ENCODE data around the gene LRRC4B.

Gene LRRC4B

GRCh38 chr19:50506700-50507099, 61.5 kb downstream of the LRRC4B start:
- no peak for DNase-seq (ENCODE audit: low spot score)

GRCh38 chr19:50505856-50506611, 62.2 kb downstream of the LRRC4B start:
- DNase-seq (ENCODE audit: low spot score), result no peak

- DNase-seq (ENCODE audit: low spot score), result no peak
Measured at GRCh38 chr19:50501568-50502475, 66.4 kb downstream of the LRRC4B start.

GRCh38 chr19:50501186-50501567, 67.1 kb downstream of the LRRC4B start:
- no peak for DNase-seq (ENCODE audit: low spot score)

- DNase-seq (ENCODE audit: low spot score), result no peak
Measured at GRCh38 chr19:50500753-50501151, 67.5 kb downstream of the LRRC4B start.

GRCh38 chr19:50500060-50500752, 68.0 kb downstream of the LRRC4B start:
- DNase-seq (ENCODE audit: low spot score), result no peak

- no peak for DNase-seq (ENCODE audit: low spot score)
Measured at GRCh38 chr19:50498219-50499056, 69.8 kb downstream of the LRRC4B start.

GRCh38 chr19:50497022-50497405, 71.2 kb downstream of the LRRC4B start:
- no peak for DNase-seq (ENCODE audit: low spot score)

GRCh38 chr19:50496189-50497021, 71.8 kb downstream of the LRRC4B start:
- no peak for DNase-seq (ENCODE audit: low spot score)

- DNase-seq (ENCODE audit: low spot score), result no peak
Measured at GRCh38 chr19:50495020-50495531, 73.2 kb downstream of the LRRC4B start.

GRCh38 chr19:50494186-50495019, 73.8 kb downstream of the LRRC4B start:
- DNase-seq (ENCODE audit: low spot score), result no peak

- no peak for DNase-seq (ENCODE audit: low spot score)
Measured at GRCh38 chr19:50493171-50493570, 75.1 kb downstream of the LRRC4B start.

- DNase-seq (ENCODE audit: low spot score), result no peak
Measured at GRCh38 chr19:50492303-50493052, 75.8 kb downstream of the LRRC4B start.

GRCh38 chr19:50490991-50491472, 77.2 kb downstream of the LRRC4B start:
- no peak for DNase-seq (ENCODE audit: low spot score)

- no peak for DNase-seq (ENCODE audit: low spot score)
Measured at GRCh38 chr19:50490411-50490811, 77.8 kb downstream of the LRRC4B start.

- no peak for DNase-seq (ENCODE audit: low spot score)
Measured at GRCh38 chr19:50489461-50490011, 78.7 kb downstream of the LRRC4B start.

GRCh38 chr19:50488389-50489194, 79.6 kb downstream of the LRRC4B start:
- no peak for DNase-seq (ENCODE audit: low spot score)

Measured in GM03348 (cell line).